Endothelial cell of umbilical vein (primary cell): ENCODE data around the gene EPB41L3. TPM values are rescaled to one million over a fixed set of nuclear protein-coding genes. Genes with fewer than 3 reads are reported as not detected.

Experiments
- BruUV-seq: library from RNA; stranded (reverse); fragments of 400-500 nt; replicated peaks from 2 replicates; lab custom pipeline; 2021; lab: Mats Ljungman, UMichigan
- CTCF ChIA-PET: fragments of 300-600, 350-600 bp; sonication (Branson Sonifier 250); formaldehyde crosslinking; loops from one replicate; lab custom pipeline; 2021; ENCODE audit warnings: antibody characterized with exemption, inconsistent platforms; lab: Charles Lee
- POLR2A ChIA-PET: fragments of 300-600, 350-600 bp; sonication (Branson Sonifier 250); formaldehyde crosslinking; loops from one replicate; lab custom pipeline; 2021; ENCODE audit warnings: antibody characterized with exemption, inconsistent platforms; lab: Charles Lee
- DNase-seq: peaks from one replicate; pipeline ENCODE4 v3.0.0-alpha.2; 2011; ENCODE audit warnings: low read depth, low spot score
- FAIRE-seq: peaks from 2 replicates; lab custom pipeline; 2011; peaks lifted over from hg19 to GRCh38; lab: Jason Lieb, UNC
- H2AFZ ChIP-seq: 2 replicates; pipeline ENCODE4 v1.6.0; 2012; ENCODE audit warnings: low read depth, low read length, control low read depth, inconsistent platforms
- H3K27ac ChIP-seq: 2 replicates; pipeline ENCODE4 v1.5.1; 2011; ENCODE audit warnings: low read depth, mild to moderate bottlenecking, control low read depth, low read length, moderate library complexity; ENCODE audit not compliant: insufficient read depth
- H3K27me3 ChIP-seq, 2 experiments: 2 replicates each; pipeline versions ENCODE4 v1.6.0 to v1.6.1; 2011; ENCODE audit warnings: low read length in 2 of 2, mixed read lengths in 1 of 2; ENCODE audit not compliant: control insufficient read depth in 2 of 2, insufficient read depth in 2 of 2
- H3K36me3 ChIP-seq, 2 experiments: 2 replicates in 1 of 2; 3 replicates in 1 of 2; pipeline ENCODE4 v1.5.1; 2011; ENCODE audit warnings: low read length in 2 of 2, mild to moderate bottlenecking in 1 of 2, moderate library complexity in 1 of 2; ENCODE audit not compliant: control insufficient read depth in 2 of 2, insufficient read depth in 2 of 2; ENCODE audit errors: extremely low read depth in 1 of 2
- H3K4me1 ChIP-seq: 3 replicates; pipeline ENCODE4 v1.5.1; 2011; ENCODE audit warnings: mild to moderate bottlenecking, low read length; ENCODE audit not compliant: control insufficient read depth, insufficient read depth; ENCODE audit errors: extremely low read depth
- H3K4me2 ChIP-seq: 2 replicates; pipeline ENCODE4 v1.6.1; 2011; ENCODE audit warnings: low read length, control low read depth, mixed read lengths; ENCODE audit not compliant: insufficient read depth
- H3K4me3 ChIP-seq, 3 experiments: fragments of 200-600 bp in 1 of 3; sonication (generic), shearing (Covaris generic) in 1 of 3; replicated peaks in 1 of 3; 2 replicates each; pipeline ENCODE4 v1.5.1; 2011 to 2016; ENCODE audit warnings: control low read depth in 3 of 3, low read length in 3 of 3, mild to moderate bottlenecking in 2 of 3, inconsistent platforms in 1 of 3, low read depth in 1 of 3, moderate library complexity in 1 of 3; ENCODE audit not compliant: insufficient read depth in 1 of 3
- H3K79me2 ChIP-seq: 2 replicates; pipeline ENCODE4 v1.6.0; 2012; ENCODE audit warnings: low read length, inconsistent platforms; ENCODE audit not compliant: control insufficient read depth, insufficient read depth
- H3K9ac ChIP-seq: replicated peaks from 2 replicates; pipeline ENCODE3; 2011; ENCODE audit warnings: low read length, control low read depth; ENCODE audit not compliant: insufficient read depth; ENCODE audit errors: extremely low read depth
- H3K9me1 ChIP-seq: replicated peaks from 3 replicates; pipeline ENCODE4 v1.6.0; 2011; ENCODE audit warnings: mild to moderate bottlenecking, low read length; ENCODE audit not compliant: control insufficient read depth, insufficient read depth; ENCODE audit errors: extremely low read depth
- H3K9me3 ChIP-seq: replicated peaks from 2 replicates; pipeline ENCODE4 v1.5.1; 2012; ENCODE audit warnings: low read length, inconsistent platforms; ENCODE audit not compliant: control insufficient read depth, insufficient read depth
- H4K20me1 ChIP-seq: replicated peaks from 2 replicates; pipeline ENCODE3; 2011; ENCODE audit warnings: mild to moderate bottlenecking, low read length; ENCODE audit not compliant: control insufficient read depth, insufficient read depth; ENCODE audit errors: extremely low read depth
- CTCF ChIP-seq, 2 donors: IDR thresholded peaks; 1 replicate in 1 of 2; 2 replicates in 1 of 2; pipeline ENCODE4 v1.5.1; 2011; ENCODE audit warnings: low read length in 2 of 2, mild to moderate bottlenecking in 2 of 2, moderate library complexity in 2 of 2, control low read depth in 1 of 2, inconsistent platforms in 1 of 2, low read depth in 1 of 2; ENCODE audit not compliant: insufficient read depth in 1 of 2; ENCODE audit errors: extremely low read depth in 1 of 2
- EZH2 ChIP-seq: IDR thresholded peaks from 2 replicates; pipeline ENCODE4 v1.6.1; 2012; ENCODE audit warnings: borderline replicate concordance, low read depth, mild to moderate bottlenecking, moderate library complexity, low read length, inconsistent platforms; ENCODE audit not compliant: severe bottlenecking
- FOS ChIP-seq: IDR thresholded peaks from 2 replicates; pipeline ENCODE4 v1.6.1; 2011; ENCODE audit warnings: mild to moderate bottlenecking, low read length, moderate library complexity, borderline replicate concordance; ENCODE audit not compliant: insufficient read depth
- GATA2 ChIP-seq: IDR thresholded peaks from 2 replicates; pipeline ENCODE4 v1.7.0; 2011; ENCODE audit warnings: low read depth, mild to moderate bottlenecking, moderate library complexity, mixed read lengths, low read length; ENCODE audit not compliant: insufficient read length, insufficient read depth
- JUN ChIP-seq: IDR thresholded peaks from 2 replicates; pipeline ENCODE4 v1.6.1; 2011; ENCODE audit warnings: borderline replicate concordance, low read depth; ENCODE audit not compliant: insufficient read length, insufficient read depth
- MAX ChIP-seq: IDR thresholded peaks from 2 replicates; pipeline ENCODE4 v1.6.1; 2011; ENCODE audit not compliant: insufficient read depth, insufficient read length
- MYC ChIP-seq: IDR thresholded peaks from one replicate; pipeline ENCODE4 v1.6.1; 2011; ENCODE audit warnings: mild to moderate bottlenecking, low read depth, low read length
- POLR2A ChIP-seq: IDR thresholded peaks from 2 replicates; pipeline ENCODE4 v1.6.1; 2012; ENCODE audit warnings: low read depth, mild to moderate bottlenecking, control low read depth, low read length
- POLR2AphosphoS5 ChIP-seq: IDR thresholded peaks from 2 replicates; pipeline ENCODE4 v1.6.1; 2012; ENCODE audit warnings: low read depth, mild to moderate bottlenecking, control low read depth, low read length, moderate library complexity; ENCODE audit not compliant: insufficient read depth
- dilution Hi-C: fragments of 300-500 bp; cut with MboI; formaldehyde crosslinking; loops from one replicate; pipeline ENCODE4 v1.15.0; 2019; ENCODE audit warnings: low sequenced_read_pairs; ENCODE audit not compliant: extremely low pct_ligation_motif_present
- intact Hi-C: fragments of 100-400 bp; cut with micrococcal nuclease; formaldehyde crosslinking; loops from one replicate; pipeline ENCODE4 v1.10.0; 2022
- polyA plus RNA-seq, 4 experiments: library from polyadenylated mRNA; depleted of rRNA in 3 of 4; stranded (reverse) in 3 of 4; unstranded in 1 of 4; fragments of >200 nt; gene quantifications; 2 replicates each; pipeline versions ENCODE4 v1.2.1 to v1.2.3, GENCODE V29; 2011 to 2012; ENCODE audit warnings: missing spikeins in 1 of 4
- total RNA-seq: library from RNA; stranded (reverse); gene quantifications from 2 replicates; pipeline ENCODE4 v1.2.3, GENCODE V29; 2021

The EPB41L3 gene
- total and polyA plus RNA-seq, 2 donors (not counting 3 experiments of a cell fraction or from before 2014, with no cell fraction given) = 38.9 to 114 TPM

GRCh38 chr18:5516841-5517240 lies 27.0 kb downstream of the EPB41L3 start:
- dilution Hi-C loops = no loop called here

More at GRCh38 chr18:5516841-5517240, 27.0 kb downstream of the EPB41L3 start:
- Histone ChIP-seq H3K9ac (no peak overlapping the region), H3K9me1 (no peaks in the 10 kb centered on the region), H3K9me3 (no peaks in the 10 kb centered on the region), H3K27me3 (no peaks in the 10 kb centered on the region), H4K20me1 (peaks cover 2% of the 10 kb centered on the region), H3K79me2 (peaks cover 84% of the 10 kb centered on the region), H3K4me1 (peaks cover 57% of the 10 kb centered on the region), H3K4me3 (no peak overlapping the region), H3K27ac (no peak overlapping the region), H2AFZ (no peak overlapping the region), H3K36me3 (no peaks in the 10 kb centered on the region), H3K4me2 (peak overlapping the region; percentile 42)
- BruUV-seq = no TSS peak
- no peak for DNase-seq
- TF ChIP-seq JUN (no peak), MAX (no peak), GATA2 (no peak), CTCF (IDR thresholded peaks at IDR 0.05; ENCODE audit: extremely low read depth in 1 of 2, insufficient read depth in 1 of 2, low read depth in 1 of 2, low read length in 2 of 2) (no peak), MYC (no peak), EZH2 (no peak), POLR2AphosphoS5 (no peak), POLR2A (no peak), FOS (no peak)
- intact Hi-C loops = no loop called here
- POLR2A ChIA-PET = no interaction called here
- FAIRE-seq = no peak
- CTCF ChIA-PET = interaction anchor here (0.8 to 2.0 kb wide), 2 partner anchors 9 to 30 kb away, joined by 3 to 13 read pairs; no protein-coding TSS in a partner anchor
